WTC11 (cell line): ENCODE data around the gene COL25A1. TPM values are rescaled to one million over a fixed set of nuclear protein-coding genes. Genes with fewer than 3 reads are reported as not detected.

ENCODE experiments used
- ATAC-seq: fragments of 200-7000 bp; cut with Tn5 transposase; 2 replicates; pipeline ENCODE4 v1.10.0; 2021; ENCODE audit warnings: mild to moderate bottlenecking, moderate library complexity
- CTCF ChIA-PET: fragments of 300-600 bp; sonication (Branson Sonifier 250); formaldehyde crosslinking; loops from one replicate; lab custom pipeline; 2021; ENCODE audit warnings: antibody characterized with exemption; lab: Charles Lee
- POLR2A ChIA-PET: fragments of 350-600 bp; sonication (Branson Sonifier 250); formaldehyde crosslinking; loops from one replicate; lab custom pipeline; 2021; ENCODE audit warnings: antibody characterized with exemption; lab: Charles Lee
- DNase-seq: peaks from one replicate; pipeline ENCODE4 v3.0.0; 2021; ENCODE audit warnings: low spot score
- H3K27ac Mint-ChIP-seq: 2 replicates; pipeline ENCODE4 v1.8.0; 2021; ENCODE audit warnings: mixed read lengths
- H3K27me3 Mint-ChIP-seq: 2 replicates; pipeline ENCODE4 v1.8.0; 2021; ENCODE audit warnings: low read depth, mild to moderate bottlenecking, moderate library complexity, mixed read lengths
- H3K36me3 Mint-ChIP-seq: 2 replicates; pipeline ENCODE4 v1.8.0; 2021; ENCODE audit warnings: mixed read lengths
- H3K4me1 Mint-ChIP-seq: 2 replicates; pipeline ENCODE4 v1.8.0; 2022; ENCODE audit warnings: mixed read lengths
- H3K4me3 Mint-ChIP-seq: 2 replicates; pipeline ENCODE4 v1.8.0; 2021; ENCODE audit warnings: mild to moderate bottlenecking, moderate library complexity, mixed read lengths
- H3K9me3 Mint-ChIP-seq: 2 replicates; pipeline ENCODE4 v1.8.0; 2021; ENCODE audit warnings: mixed read lengths
- ATF1 ChIP-seq: sonication (generic); formaldehyde crosslinking; IDR thresholded peaks from 2 replicates; pipeline ENCODE4 v1.8.1; 2023; ENCODE audit warnings: mild to moderate bottlenecking, moderate library complexity, missing genetic modification reagents
- NR3C1 ChIP-seq: sonication (generic); formaldehyde crosslinking; conservative IDR thresholded peaks from 2 replicates; pipeline ENCODE4 v1.8.1; 2023; ENCODE audit warnings: low read depth, mild to moderate bottlenecking, missing genetic modification reagents
- RORB ChIP-seq: fragments of 250-450 bp; sonication (Bioruptor Pico); IDR thresholded peaks from 2 replicates; pipeline ENCODE4 v1.9.0; 2021; ENCODE audit warnings: mild to moderate bottlenecking
- ZBTB21 ChIP-seq: sonication (generic); formaldehyde crosslinking; IDR thresholded peaks from 2 replicates; pipeline ENCODE4 v1.8.1; 2023; ENCODE audit warnings: mild to moderate bottlenecking, missing genetic modification reagents, borderline replicate concordance
- ZNF263 ChIP-seq: sonication (generic); formaldehyde crosslinking; IDR thresholded peaks from 2 replicates; pipeline ENCODE4 v1.8.1; 2022; ENCODE audit warnings: low read depth, mild to moderate bottlenecking, moderate library complexity, missing genetic modification reagents
- ZNF396 ChIP-seq: fragments of 250-450 bp; sonication (Bioruptor Pico); IDR thresholded peaks from 2 replicates; pipeline ENCODE4 v1.8.0; 2021; ENCODE audit warnings: mild to moderate bottlenecking, moderate library complexity, borderline replicate concordance
- total RNA-seq: library from RNA; stranded (reverse); gene quantifications from 3 replicates; pipeline ENCODE4 v1.2.3, GENCODE V29; 2021
- TF ChIP-seq, protein P1 (sequence below): sonication (generic); formaldehyde crosslinking; IDR thresholded peaks from 2 replicates; pipeline ENCODE4 v1.8.0; 2023; ENCODE audit warnings: missing genetic modification reagents, mild to moderate bottlenecking, borderline replicate concordance
- TF ChIP-seq, protein P2 (sequence below): sonication (generic); formaldehyde crosslinking; IDR thresholded peaks from 2 replicates; pipeline ENCODE4 v1.8.1; 2022; ENCODE audit warnings: mild to moderate bottlenecking, missing genetic modification reagents, moderate library complexity, borderline replicate concordance
- TF ChIP-seq, protein P3 (sequence below): fragments of 250-450 bp; sonication (Bioruptor Pico); IDR thresholded peaks from 2 replicates; pipeline ENCODE4 v1.9.0; 2021; ENCODE audit warnings: moderate library complexity, mild to moderate bottlenecking, inconsistent platforms, borderline replicate concordance
- TF ChIP-seq, protein P4 (sequence below): sonication (generic); formaldehyde crosslinking; IDR thresholded peaks from 2 replicates; pipeline ENCODE4 v1.8.1; 2023; ENCODE audit warnings: mild to moderate bottlenecking, missing genetic modification reagents
- TF ChIP-seq, protein P5 (sequence below): fragments of 250-450 bp; sonication (Bioruptor Pico); IDR thresholded peaks from 2 replicates; pipeline ENCODE4 v2.1.2; 2022; ENCODE audit warnings: mild to moderate bottlenecking, moderate library complexity
- TF ChIP-seq, protein P6 (sequence below): sonication (generic); formaldehyde crosslinking; IDR thresholded peaks from 2 replicates; pipeline ENCODE4 v1.8.1; 2023; ENCODE audit warnings: mild to moderate bottlenecking, moderate library complexity, missing genetic modification reagents

The COL25A1 gene
- total RNA-seq, 1 experiment from 2014 or later, result 6.6 TPM

DNA sequence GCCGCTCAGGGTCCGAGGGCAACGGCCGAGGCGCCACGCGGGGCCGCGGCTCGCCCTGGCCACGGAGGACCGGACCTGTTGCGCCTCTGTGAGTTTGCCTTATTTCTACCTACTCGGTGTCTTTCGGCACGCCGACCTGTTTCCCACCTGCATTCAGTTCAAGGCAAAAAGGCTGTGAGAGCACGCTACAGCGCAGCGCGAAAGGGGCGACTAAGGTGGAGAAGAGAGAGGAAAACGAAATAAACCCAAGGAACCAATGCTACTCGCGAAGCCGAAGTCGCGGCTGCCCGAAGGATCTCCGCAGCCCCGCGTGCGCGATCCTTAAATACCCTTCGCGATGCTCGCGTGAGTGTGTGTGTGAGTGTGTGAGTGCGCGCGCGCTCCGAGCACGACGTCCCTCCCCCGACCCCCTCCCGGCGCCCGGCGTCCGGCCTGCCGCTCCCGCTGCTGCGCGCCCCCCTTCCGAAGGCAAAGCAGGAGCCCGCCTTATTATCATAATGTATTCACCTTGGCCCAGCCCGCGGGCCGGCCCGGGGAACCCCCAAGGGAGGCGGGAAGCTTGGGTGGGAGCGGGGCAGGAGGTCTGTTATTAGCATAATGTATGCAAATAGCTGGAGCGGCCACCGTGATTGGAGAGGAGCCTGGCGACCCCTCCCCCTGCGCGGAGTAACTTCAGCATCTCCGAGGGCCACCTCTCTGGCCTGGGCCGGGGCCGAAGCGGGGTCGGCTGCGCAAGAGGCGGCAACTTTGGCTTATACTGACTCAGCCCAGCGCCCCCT lies at the start of gene COL25A1 (continued):
- TF ChIP-seq, protein P1, sequence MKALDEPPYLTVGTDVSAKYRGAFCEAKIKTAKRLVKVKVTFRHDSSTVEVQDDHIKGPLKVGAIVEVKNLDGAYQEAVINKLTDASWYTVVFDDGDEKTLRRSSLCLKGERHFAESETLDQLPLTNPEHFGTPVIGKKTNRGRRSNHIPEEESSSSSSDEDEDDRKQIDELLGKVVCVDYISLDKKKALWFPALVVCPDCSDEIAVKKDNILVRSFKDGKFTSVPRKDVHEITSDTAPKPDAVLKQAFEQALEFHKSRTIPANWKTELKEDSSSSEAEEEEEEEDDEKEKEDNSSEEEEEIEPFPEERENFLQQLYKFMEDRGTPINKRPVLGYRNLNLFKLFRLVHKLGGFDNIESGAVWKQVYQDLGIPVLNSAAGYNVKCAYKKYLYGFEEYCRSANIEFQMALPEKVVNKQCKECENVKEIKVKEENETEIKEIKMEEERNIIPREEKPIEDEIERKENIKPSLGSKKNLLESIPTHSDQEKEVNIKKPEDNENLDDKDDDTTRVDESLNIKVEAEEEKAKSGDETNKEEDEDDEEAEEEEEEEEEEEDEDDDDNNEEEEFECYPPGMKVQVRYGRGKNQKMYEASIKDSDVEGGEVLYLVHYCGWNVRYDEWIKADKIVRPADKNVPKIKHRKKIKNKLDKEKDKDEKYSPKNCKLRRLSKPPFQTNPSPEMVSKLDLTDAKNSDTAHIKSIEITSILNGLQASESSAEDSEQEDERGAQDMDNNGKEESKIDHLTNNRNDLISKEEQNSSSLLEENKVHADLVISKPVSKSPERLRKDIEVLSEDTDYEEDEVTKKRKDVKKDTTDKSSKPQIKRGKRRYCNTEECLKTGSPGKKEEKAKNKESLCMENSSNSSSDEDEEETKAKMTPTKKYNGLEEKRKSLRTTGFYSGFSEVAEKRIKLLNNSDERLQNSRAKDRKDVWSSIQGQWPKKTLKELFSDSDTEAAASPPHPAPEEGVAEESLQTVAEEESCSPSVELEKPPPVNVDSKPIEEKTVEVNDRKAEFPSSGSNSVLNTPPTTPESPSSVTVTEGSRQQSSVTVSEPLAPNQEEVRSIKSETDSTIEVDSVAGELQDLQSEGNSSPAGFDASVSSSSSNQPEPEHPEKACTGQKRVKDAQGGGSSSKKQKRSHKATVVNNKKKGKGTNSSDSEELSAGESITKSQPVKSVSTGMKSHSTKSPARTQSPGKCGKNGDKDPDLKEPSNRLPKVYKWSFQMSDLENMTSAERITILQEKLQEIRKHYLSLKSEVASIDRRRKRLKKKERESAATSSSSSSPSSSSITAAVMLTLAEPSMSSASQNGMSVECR (CRISPR knock-in tag), result peak; percentile 49; the same call in 1 of the 2 replicates
- TF ChIP-seq, all 79 proteins: peak for 13

DNA sequence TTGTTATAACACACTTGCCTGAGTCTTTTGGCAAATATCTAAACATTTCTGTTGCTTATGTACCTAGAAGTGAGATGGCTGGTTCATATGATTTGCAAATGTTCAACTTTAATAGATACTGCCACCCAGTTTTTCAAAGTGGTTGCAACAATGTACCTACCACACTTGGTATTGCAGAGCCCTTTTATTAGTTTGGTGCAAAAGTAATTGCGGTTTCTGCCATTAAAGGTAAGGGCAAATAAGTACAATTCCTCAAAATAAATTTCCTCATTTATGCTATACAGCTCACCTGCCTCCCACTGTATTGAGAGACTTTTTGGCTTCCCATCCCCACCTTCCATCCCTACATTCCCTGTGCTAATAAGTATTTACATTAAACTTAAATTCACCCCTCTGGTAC lies 47.7 kb upstream of the COL25A1 start:
- CTCF ChIA-PET, result no interaction called here
- peaks cover 14% of the 10 kb centered on the region for H3K9me3 Mint-ChIP-seq
- H3K36me3 Mint-ChIP-seq, result no peaks in the 10 kb centered on the region
- H3K4me3 Mint-ChIP-seq, result no peak overlapping the region
- ATAC-seq (no peak), DNase-seq (no peak)
- no peaks in the 10 kb centered on the region for H3K27me3 Mint-ChIP-seq
- TF ChIP-seq, protein P2, sequence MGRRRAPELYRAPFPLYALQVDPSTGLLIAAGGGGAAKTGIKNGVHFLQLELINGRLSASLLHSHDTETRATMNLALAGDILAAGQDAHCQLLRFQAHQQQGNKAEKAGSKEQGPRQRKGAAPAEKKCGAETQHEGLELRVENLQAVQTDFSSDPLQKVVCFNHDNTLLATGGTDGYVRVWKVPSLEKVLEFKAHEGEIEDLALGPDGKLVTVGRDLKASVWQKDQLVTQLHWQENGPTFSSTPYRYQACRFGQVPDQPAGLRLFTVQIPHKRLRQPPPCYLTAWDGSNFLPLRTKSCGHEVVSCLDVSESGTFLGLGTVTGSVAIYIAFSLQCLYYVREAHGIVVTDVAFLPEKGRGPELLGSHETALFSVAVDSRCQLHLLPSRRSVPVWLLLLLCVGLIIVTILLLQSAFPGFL (CRISPR knock-in tag), result no peak
- TF ChIP-seq, protein P3, sequence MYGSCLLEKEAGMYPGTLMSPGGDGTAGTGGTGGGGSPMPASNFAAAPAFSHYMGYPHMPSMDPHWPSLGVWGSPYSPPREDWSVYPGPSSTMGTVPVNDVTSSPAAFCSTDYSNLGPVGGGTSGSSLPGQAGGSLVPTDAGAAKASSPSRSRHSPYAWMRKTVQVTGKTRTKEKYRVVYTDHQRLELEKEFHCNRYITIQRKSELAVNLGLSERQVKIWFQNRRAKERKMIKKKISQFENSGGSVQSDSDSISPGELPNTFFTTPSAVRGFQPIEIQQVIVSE (CRISPR knock-in tag), result no peak
- no peak for TF ChIP-seq ZNF396
- TF ChIP-seq RORB, result no peak
- TF ChIP-seq, protein P4, sequence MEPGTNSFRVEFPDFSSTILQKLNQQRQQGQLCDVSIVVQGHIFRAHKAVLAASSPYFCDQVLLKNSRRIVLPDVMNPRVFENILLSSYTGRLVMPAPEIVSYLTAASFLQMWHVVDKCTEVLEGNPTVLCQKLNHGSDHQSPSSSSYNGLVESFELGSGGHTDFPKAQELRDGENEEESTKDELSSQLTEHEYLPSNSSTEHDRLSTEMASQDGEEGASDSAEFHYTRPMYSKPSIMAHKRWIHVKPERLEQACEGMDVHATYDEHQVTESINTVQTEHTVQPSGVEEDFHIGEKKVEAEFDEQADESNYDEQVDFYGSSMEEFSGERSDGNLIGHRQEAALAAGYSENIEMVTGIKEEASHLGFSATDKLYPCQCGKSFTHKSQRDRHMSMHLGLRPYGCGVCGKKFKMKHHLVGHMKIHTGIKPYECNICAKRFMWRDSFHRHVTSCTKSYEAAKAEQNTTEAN (CRISPR knock-in tag), result no peak
- TF ChIP-seq ZBTB21 (CRISPR knock-in tag), result no peak
- no peak for TF ChIP-seq ZNF263 (CRISPR knock-in tag)
- no peak for TF ChIP-seq ATF1
- TF ChIP-seq NR3C1 (CRISPR knock-in tag), result no peak
- TF ChIP-seq, protein P5, sequence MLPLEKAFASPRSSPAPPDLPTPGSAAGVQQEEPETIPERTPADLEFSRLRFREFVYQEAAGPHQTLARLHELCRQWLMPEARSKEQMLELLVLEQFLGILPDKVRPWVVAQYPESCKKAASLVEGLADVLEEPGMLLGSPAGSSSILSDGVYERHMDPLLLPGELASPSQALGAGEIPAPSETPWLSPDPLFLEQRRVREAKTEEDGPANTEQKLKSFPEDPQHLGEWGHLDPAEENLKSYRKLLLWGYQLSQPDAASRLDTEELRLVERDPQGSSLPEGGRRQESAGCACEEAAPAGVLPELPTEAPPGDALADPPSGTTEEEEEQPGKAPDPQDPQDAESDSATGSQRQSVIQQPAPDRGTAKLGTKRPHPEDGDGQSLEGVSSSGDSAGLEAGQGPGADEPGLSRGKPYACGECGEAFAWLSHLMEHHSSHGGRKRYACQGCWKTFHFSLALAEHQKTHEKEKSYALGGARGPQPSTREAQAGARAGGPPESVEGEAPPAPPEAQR (CRISPR knock-in tag), result no peak
- TF ChIP-seq, protein P6, sequence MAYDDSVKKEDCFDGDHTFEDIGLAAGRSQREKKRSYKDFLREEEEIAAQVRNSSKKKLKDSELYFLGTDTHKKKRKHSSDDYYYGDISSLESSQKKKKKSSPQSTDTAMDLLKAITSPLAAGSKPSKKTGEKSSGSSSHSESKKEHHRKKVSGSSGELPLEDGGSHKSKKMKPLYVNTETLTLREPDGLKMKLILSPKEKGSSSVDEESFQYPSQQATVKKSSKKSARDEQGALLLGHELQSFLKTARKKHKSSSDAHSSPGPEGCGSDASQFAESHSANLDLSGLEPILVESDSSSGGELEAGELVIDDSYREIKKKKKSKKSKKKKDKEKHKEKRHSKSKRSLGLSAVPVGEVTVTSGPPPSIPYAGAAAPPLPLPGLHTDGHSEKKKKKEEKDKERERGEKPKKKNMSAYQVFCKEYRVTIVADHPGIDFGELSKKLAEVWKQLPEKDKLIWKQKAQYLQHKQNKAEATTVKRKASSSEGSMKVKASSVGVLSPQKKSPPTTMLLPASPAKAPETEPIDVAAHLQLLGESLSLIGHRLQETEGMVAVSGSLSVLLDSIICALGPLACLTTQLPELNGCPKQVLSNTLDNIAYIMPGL (CRISPR knock-in tag), result no peak
- POLR2A ChIA-PET, result no interaction called here
- no peaks in the 10 kb centered on the region for H3K4me1 Mint-ChIP-seq
- no peak overlapping the region for H3K27ac Mint-ChIP-seq
